Vagina (tissue), 2 donors: ENCODE measurements around the gene COPS4.

Source experiments
- POLR2AphosphoS5 ChIP-seq, 2 donors: sonication (generic); formaldehyde crosslinking; IDR thresholded peaks; one replicate each; pipeline ENCODE4 v1.9.0; 2017; ENCODE audit warnings: antibody characterized with exemption in 2 of 2, mild to moderate bottlenecking in 2 of 2, low read depth in 1 of 2; ENCODE audit not compliant: insufficient read depth in 1 of 2
- TF ChIP-seq, protein P1 (sequence below), 3 experiments: fragments of 450-650 bp in 2 of 3; fragments of 200-600 bp in 1 of 3; sonication (generic) in 1 of 3; IDR thresholded peaks; one replicate each; pipeline ENCODE4 v1.5.1; 2017 to 2019; ENCODE audit warnings: antibody characterized with exemption in 3 of 3, mild to moderate bottlenecking in 2 of 3, moderate library complexity in 2 of 3

DNA sequence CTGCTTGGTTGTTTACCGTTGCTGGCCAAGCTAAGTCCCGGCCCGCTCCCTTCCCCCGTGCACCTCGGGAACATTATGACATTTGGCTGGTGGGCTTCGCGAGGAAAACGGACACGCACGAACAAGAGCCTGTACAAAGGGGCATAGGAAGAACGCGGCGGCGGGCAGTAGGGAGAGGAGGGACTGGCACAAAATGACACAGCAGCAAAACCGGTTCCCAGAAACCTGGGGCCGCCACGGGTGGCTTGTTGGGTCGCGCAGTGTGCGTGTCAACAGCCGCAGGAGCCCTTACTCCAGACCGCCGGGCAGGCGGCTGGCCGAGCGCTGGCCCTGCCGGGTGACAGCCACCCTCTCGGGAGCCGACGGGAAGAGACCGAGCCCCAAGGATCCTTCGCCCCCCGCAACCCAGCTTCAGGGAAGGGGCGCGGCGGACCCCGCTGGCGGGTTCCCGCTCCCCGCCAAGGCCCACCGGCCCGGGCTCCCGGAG lies 22.7 kb upstream of the COPS4 start:
- TF ChIP-seq, protein P1, sequence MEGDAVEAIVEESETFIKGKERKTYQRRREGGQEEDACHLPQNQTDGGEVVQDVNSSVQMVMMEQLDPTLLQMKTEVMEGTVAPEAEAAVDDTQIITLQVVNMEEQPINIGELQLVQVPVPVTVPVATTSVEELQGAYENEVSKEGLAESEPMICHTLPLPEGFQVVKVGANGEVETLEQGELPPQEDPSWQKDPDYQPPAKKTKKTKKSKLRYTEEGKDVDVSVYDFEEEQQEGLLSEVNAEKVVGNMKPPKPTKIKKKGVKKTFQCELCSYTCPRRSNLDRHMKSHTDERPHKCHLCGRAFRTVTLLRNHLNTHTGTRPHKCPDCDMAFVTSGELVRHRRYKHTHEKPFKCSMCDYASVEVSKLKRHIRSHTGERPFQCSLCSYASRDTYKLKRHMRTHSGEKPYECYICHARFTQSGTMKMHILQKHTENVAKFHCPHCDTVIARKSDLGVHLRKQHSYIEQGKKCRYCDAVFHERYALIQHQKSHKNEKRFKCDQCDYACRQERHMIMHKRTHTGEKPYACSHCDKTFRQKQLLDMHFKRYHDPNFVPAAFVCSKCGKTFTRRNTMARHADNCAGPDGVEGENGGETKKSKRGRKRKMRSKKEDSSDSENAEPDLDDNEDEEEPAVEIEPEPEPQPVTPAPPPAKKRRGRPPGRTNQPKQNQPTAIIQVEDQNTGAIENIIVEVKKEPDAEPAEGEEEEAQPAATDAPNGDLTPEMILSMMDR (IDR thresholded peaks at IDR 0.05): no peak
- no peak for TF ChIP-seq POLR2AphosphoS5 (IDR thresholded peaks at IDR 0.05; ENCODE audit: insufficient read depth in 1 of 2, low read depth in 1 of 2)
